Stimulated activated CD8-positive, alpha-beta memory T cell treated with anti-CD3 and anti-CD28 coated beads, Interleukin-2, amount 100 ng/mL, for 1 hour (primary cell): ENCODE data around the gene OGT.
"Not testable (repeated sequence)": the region's sequence is repeated elsewhere in the genome, so short reads cannot be mapped to it uniquely, and the experiment has no call there.

Experiments used
- DNase-seq, 2 donors: peaks; one replicate each; pipeline ENCODE4 v3.0.0-alpha.2; 2020; ENCODE audit warnings: low read depth in 2 of 2

OGT gene

GRCh38 chrX:71540801-71541200 is 7.9 kb downstream of the OGT start:
- no peak for DNase-seq

DNA sequence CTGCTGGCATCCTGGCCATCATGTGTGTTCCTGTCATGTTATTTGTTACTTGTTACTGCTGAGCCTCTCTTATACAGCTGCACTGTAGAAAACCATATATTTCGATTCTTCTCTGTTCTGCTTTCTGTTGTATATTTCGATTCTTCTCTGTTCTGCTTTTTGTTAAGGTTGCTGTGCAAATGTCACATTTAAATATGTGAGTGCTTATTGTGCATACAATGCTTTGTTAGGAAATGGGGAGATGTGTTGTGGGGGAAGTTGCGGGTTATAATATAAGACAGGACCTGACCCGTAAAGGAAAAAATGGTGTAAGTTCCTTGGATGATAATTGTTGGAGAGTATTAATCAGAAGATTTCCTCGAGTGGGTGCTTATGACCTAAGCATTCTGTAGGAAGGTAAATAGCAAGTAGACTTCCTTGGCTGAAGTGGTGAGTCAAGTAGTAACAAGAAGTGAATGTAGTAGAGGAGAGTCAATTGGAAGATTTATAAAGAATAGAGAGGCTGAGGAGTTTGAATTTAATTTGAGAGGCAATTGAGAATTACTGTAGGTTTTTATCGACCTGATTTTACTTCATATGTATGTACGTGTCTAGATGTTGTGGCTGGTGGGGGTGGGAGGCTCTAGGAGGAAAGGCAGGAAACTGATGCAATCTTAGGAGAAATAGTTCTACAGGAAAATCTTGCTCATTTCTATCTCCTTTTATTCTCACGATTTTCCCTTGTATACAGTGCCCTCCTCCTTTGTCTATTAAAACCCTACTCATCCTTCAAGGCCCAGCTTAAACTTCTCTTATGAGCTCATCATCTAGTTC is 8.5 kb downstream of the OGT start:
- DNase-seq: no peak

DNA sequence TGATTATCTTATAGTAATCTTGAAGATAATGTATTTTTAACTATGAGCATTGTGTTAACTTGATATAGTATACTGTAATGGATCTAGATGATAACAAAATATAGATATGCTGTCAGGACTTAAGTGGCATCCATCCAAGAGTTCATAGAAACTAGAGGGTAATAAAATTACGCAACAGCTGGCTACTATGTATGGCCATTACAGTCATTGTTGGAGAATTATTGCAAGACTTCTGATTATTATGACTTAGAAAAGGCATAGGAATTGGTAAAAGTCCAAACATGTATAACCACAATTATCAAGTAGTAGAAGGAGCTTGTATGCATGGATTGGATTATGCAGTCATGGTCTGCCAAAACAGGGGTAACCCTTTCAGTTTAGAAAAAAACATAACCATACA is 9.5 kb downstream of the OGT start:
- DNase-seq: no peak

GRCh38 chrX:71542825-71543224 is 9.9 kb downstream of the OGT start:
- DNase-seq: no peak

GRCh38 chrX:71543316-71543715 is 10.4 kb downstream of the OGT start:
- no peak for DNase-seq

DNA sequence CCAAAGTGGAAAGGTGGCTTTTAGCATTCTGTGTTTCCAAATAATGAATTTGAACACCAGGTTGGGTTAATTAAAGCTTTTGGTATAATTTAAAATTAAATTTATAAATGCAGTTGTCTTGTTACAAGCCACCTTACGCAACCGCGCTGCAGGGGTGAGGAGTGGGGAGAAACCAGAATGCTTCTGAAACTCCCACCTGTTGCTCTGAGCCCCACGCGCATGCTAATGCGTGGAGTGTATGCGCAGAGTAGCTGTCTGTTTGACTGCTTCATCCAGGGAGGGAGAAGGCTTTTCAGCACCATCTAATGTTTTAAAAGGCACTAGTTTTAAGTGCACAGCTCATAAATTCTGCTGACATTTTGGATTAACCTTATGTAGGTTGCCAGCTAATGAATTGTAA is 12.5 kb downstream of the OGT start:
- no peak for DNase-seq

- no peak for DNase-seq
Observed at GRCh38 chrX:71546879-71547278, 14.0 kb downstream of the OGT start.

DNA sequence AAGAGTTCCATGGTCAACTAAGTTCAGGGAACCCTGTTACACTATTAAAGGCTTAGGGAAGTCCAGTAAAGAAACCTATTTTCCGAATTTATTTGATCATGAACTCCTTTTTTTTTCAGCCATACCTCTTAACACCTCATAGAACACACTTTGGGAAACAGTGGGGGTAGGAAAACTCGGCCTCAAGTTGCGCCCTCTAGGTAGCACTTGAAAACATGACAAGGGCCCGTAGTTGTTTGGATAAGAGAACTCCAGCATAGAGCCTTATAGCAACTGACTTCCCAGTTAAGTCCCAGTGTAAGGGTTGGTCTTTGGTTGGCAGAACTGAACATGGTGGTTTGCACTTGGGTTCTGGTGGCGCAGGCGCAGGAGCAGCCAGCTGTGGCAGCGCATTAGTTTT is 14.4 kb downstream of the OGT start:
- no peak for DNase-seq

DNA sequence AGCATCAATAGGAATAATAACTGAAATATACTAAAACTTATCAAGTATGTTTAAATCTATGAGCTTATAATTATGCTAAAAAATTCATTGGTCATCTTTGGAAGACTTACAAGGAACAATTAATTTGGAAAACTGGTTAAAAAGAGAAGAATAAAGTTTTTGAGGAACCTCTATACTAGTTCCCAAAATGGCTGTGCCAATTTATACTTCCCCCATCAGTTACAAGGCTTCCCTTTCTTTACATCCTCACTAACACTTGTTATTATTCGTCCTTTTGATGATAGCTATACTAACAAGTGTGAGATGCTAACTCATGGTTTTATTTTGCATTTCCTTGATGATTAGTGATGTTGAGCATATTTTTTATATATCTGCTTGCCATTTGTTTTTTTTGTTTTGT is 17.1 kb downstream of the OGT start:
- DNase-seq: no peak

GRCh38 chrX:71550578-71550977 is 17.7 kb downstream of the OGT start:
- no peak for DNase-seq

- no peak for DNase-seq
Observed at GRCh38 chrX:71556036-71556435, 23.1 kb downstream of the OGT start.

GRCh38 chrX:71558920-71559319 is 26.0 kb downstream of the OGT start:
- no peak for DNase-seq

DNA sequence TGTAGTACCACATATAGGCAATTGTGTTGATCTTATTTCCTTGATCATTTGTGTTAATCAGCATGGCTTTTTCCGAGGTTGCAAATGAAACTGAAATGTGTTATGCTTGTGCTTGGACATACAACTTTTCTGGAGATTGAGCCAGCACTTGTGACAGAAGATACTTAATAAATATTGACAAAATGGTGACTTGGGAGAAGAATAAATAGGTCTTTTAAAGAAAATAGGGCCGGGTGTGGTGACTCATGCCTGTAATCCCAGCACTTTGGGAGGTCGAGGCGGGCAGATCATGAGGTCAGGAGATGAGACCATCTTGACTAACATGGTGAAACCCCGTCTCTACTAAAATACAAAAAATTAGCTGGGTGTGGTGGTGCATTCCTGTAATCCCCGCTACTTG is 26.9 kb downstream of the OGT start:
- not testable (repeated sequence) for DNase-seq

- DNase-seq: no peak
Observed at GRCh38 chrX:71563921-71564320, 31.0 kb downstream of the OGT start.

GRCh38 chrX:71565474-71566041 is 32.7 kb downstream of the OGT start:
- no peak for DNase-seq

- DNase-seq: not testable (repeated sequence)
Observed at GRCh38 chrX:71571390-71571789, 38.5 kb downstream of the OGT start.

- no peak for DNase-seq
Observed at GRCh38 chrX:71573590-71573989, 40.7 kb downstream of the OGT start.

DNA sequence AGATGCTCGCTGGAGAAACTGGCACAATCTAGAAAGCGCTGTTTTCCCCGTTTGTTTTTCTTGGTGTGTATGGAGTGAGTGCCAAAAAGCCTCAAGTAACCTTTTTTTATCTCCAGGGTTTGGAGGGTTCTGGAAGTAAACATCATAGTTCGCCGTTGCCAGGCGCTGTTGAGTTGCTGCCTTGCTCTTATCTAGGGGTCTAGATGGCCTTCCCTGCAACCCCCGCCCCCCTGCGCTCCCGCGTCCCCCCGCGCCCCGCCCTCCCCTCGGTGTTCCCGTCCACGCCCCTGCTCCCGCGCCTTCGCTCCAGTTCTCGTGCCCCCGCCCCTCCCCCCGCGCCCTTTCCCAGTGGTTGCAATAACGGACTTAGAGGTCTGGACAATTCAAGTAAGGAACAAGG is 44.8 kb downstream of the OGT start:
- no peak for DNase-seq

DNA sequence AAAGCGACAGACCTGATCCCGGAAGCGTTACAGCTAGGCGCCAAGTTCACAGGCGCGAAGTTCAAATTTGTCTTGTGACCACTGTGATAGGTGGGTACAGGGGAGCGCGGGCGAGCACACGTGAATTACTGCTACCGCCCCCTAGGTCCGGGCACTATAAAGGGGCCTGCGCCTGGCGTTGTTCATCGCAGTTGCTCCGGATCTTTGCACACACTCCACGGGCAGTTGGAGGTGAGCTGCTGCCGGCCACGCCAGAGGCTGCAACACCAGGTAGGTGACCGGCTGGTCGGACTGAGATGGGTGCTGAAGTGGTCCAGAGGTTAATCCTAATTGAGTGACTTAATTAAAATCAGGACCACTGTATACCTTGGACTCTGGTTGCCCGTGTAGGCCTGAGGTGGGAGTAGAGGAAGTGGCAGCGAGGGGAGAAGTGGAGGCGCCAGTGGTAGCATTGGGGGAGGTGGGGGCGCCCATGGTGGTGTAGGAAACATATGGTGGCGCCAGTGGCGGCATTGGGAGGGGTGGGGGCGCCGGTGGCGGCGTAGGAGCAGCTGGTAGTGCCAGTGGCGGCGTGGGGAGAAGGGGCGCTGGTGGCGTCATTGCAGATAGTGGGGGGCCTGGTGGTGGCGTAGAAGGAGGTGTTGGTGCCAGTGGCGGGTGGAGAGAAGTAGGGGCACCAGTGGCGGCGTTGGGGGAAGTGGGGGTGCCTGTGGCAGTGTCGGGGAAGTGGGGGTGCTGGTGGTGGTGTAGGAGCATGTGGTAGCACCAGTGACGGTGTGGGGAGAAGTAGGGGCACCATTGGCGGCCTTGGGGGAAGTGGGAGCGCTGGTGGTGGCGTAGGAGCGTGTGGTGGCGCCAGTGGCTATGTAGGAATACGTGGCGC is 45.6 kb downstream of the OGT start, which contains the start of gene GCNA:
Gene GCNA, plus strand, starts transcription at position 185 of the 883 bp plus-strand sequence. CDS start 2,385 bp downstream, outside the sequence.
- no peak for DNase-seq

GRCh38 chrX:71579136-71579989 is 46.5 kb downstream of the OGT start:
- DNase-seq: no peak

- DNase-seq: no peak
Observed at GRCh38 chrX:71579990-71580380, 47.1 kb downstream of the OGT start.

- no peak for DNase-seq
Observed at GRCh38 chrX:71581210-71581609, 48.3 kb downstream of the OGT start.
